EL (cell line): ENCODE measurements around the gene ACBD5.

Experiments used
- DNase-seq: peaks from one replicate; pipeline ENCODE4 v3.0.0-alpha.2; 2016

The ACBD5 gene

DNA sequence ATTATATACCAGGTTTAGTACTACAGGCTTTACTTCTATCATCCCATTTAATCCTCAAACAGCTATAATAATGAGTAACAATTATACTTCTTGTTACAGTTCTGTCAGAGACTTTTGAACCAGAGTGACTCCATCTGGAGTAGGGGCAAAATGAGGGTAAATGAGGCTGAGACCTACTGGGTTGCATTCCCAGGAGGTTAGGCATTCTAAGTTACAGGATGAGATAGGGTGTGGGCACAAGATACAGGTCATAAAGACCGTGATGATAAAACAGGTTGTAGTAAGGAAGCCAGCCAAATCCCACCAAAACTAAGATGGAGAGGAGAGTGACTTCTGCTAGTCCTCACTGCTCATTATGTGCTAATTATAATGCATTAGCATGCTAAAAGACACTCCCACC is 90.3 kb downstream of the ACBD5 start:
- DNase-seq: no peak

DNA sequence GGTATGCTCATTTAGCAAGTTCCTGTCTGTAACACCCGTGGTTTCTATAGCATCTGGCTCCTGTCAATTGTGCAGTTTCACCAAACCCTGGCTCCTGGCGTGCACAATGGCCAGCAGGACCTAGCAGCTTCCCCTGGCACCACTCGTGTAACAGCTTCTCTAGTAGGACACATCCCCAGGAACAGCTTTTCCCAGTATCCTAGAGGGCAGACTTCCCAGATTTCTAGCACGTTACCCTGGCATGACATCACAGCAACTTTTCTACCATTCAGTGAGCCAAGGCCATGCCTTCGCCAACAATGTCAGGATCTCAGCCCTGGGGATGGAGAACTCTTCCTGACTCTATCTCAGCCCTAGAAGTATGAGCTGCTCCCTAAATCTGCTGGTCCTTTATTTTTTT is 92.9 kb downstream of the ACBD5 start:
- no peak for DNase-seq

DNA sequence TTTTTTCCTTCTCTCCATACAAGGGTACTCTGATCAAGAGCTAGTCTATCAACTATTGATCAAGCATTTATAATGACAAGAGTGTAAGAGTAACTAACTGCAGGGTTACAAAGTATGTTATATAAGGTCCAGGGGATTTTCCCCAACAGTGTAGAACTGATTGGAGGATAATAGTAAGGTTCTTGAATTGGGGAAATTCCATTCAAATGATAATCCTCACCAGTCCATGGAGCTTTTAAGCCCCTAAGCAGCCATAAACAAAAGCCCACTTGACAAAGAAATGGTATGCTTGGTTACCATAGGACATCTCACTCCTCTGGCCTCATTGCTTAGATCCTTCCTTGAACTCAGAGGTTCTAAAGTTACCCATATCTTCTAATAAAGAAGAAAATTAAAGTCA is 94.7 kb downstream of the ACBD5 start:
- DNase-seq: no peak
